Loucy (cell line): ENCODE measurements around the gene GON4L.

Experiments used
- EZH2phosphoT487 ChIP-seq: fragments of 200-600 bp; IDR thresholded peaks from 2 replicates; pipeline ENCODE4 v1.6.1; 2018; ENCODE audit warnings: antibody characterized with exemption, mild to moderate bottlenecking, moderate library complexity, borderline replicate concordance
- TF ChIP-seq, protein P1 (sequence below): fragments of 200-600 bp; sonication (generic); conservative IDR thresholded peaks from 2 replicates; pipeline ENCODE4 v1.5.1; 2014; ENCODE audit warnings: mild to moderate bottlenecking, antibody characterized with exemption, low read length

DNA sequence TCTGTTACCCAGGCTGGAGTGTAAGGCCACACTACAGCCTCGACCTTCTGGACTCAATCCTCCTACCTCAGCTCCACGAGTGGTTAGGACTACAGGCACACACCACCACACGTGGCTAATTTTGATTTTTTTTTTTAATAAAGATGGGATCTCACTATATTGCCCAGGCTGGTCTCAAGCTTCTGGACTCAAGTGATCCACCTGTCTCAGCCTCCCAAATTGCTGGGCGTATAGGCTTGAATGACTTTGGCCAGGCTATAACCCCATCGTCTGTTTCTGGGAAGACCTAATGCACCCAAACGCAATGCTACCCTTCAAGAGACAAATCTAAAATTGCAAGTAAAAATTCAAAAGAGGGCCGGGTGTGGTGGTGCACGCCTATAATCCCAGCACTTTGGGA, 116.0 kb downstream of the GON4L start:
- TF ChIP-seq, protein P1, sequence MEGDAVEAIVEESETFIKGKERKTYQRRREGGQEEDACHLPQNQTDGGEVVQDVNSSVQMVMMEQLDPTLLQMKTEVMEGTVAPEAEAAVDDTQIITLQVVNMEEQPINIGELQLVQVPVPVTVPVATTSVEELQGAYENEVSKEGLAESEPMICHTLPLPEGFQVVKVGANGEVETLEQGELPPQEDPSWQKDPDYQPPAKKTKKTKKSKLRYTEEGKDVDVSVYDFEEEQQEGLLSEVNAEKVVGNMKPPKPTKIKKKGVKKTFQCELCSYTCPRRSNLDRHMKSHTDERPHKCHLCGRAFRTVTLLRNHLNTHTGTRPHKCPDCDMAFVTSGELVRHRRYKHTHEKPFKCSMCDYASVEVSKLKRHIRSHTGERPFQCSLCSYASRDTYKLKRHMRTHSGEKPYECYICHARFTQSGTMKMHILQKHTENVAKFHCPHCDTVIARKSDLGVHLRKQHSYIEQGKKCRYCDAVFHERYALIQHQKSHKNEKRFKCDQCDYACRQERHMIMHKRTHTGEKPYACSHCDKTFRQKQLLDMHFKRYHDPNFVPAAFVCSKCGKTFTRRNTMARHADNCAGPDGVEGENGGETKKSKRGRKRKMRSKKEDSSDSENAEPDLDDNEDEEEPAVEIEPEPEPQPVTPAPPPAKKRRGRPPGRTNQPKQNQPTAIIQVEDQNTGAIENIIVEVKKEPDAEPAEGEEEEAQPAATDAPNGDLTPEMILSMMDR: no peak
- TF ChIP-seq EZH2phosphoT487: no peak
